ENCODE results near the gene ARSB. TPM values are rescaled to one million over a fixed set of nuclear protein-coding genes. Genes with fewer than 3 reads are reported as not detected.

Gene ARSB
- total RNA-seq, 1 experiment from 2014 or later = 8.4 TPM

- Histone ChIP-seq H3K4me3 (no peak overlapping the region), H3K4me1 (replicated peaks; ENCODE audit: insufficient read depth) (no peaks in the 10 kb centered on the region; the same call in 1 of the 2 replicates), H3K27ac (no peak overlapping the region), H3K4me2 (no peak overlapping the region), H3K27me3 (ENCODE audit: insufficient read depth, low read depth) (no peaks in the 10 kb centered on the region), H3K36me3 (ENCODE audit: low read depth) (no peaks in the 10 kb centered on the region), H3K9me2 (ENCODE audit: insufficient read depth) (no peaks in the 10 kb centered on the region), H3K79me2 (ENCODE audit: low read depth) (no peaks in the 10 kb centered on the region), H3F3A (ENCODE audit: insufficient read depth, low read depth) (peaks cover 4% of the 10 kb centered on the region; the same call in 1 of the 2 replicates), H4K20me1 (ENCODE audit: insufficient read depth) (no peaks in the 10 kb centered on the region), H2AFZ (no peak overlapping the region), H3K9me3 (ENCODE audit: insufficient read depth, low read depth) (peaks cover 6% of the 10 kb centered on the region; the same call in 1 of the 2 replicates)
- no TSS peak for BruUV-seq (replicated peaks)
- no peak for TF ChIP-seq CTCF (conservative IDR thresholded peaks at IDR 0.05)
- TF ChIP-seq EZH2 (IDR thresholded peaks at IDR 0.05; ENCODE audit: low read depth) = no peak
- ChIA-PET CTCF (interaction anchor here (0.6 kb wide), 1 partner anchor 14 kb away, joined by 4 read pairs; no protein-coding TSS in a partner anchor), POLR2A (ENCODE audit: unreplicated experiment) (interaction anchor here (0.6 kb wide), 1 partner anchor 197 kb away, joined by 7 read pairs; no protein-coding TSS in a partner anchor)
- peak; percentile 30 to 79 for DNase-seq
- intact Hi-C loops (cut with micrococcal nuclease; ENCODE audit: unreplicated experiment) = no loop called here
Observed at GRCh38 chr5:78806544-78806943, 178.6 kb downstream of the ARSB start.

DNA sequence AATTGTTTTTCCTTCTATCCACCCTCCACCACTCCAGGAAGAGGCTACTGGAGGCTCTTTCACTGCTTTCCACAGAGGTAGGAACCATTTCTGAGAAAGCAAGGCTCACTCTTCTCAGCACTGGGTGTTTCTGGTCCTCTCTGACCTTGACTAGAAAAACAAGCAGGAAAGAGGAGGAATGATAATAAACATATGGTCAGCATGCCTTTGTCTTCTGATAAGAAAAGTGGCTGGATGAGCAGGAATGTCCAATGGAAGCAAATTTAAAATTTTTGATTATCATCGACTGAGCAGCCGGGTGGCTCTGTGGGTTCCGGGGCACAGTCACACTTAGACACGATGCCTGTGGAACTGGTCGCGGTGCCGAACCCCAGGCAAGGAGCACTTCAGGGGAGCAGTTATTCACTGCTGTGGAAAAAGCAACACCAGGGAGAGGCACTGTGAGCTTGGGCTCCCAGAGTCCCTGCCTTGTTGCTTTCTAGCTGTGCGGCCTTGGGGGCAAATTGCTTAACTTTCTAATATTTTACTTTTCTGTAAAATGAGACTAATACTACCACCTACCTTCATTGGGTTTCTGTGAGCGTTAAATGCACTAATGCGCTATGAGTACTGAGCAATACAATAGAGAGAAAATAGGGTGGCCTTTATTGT lies 179.5 kb downstream of the ARSB start:
- Histone ChIP-seq H3K4me3 (no peak overlapping the region), H3K9me3 (ENCODE audit: insufficient read depth, low read depth) (peaks cover 6% of the 10 kb centered on the region; the same call in 1 of the 2 replicates), H3K27ac (no peak overlapping the region), H3K27me3 (ENCODE audit: insufficient read depth, low read depth) (no peaks in the 10 kb centered on the region), H2AFZ (no peak overlapping the region), H3K4me2 (no peak overlapping the region), H3K36me3 (ENCODE audit: low read depth) (no peaks in the 10 kb centered on the region), H3K4me1 (replicated peaks; ENCODE audit: insufficient read depth) (no peaks in the 10 kb centered on the region; the same call in 1 of the 2 replicates), H3K79me2 (ENCODE audit: low read depth) (no peaks in the 10 kb centered on the region), H3K9me2 (ENCODE audit: insufficient read depth) (no peaks in the 10 kb centered on the region), H3F3A (ENCODE audit: insufficient read depth, low read depth) (peaks cover 4% of the 10 kb centered on the region; the same call in 1 of the 2 replicates), H4K20me1 (ENCODE audit: insufficient read depth) (no peaks in the 10 kb centered on the region)
- TF ChIP-seq EZH2 (IDR thresholded peaks at IDR 0.05; ENCODE audit: low read depth) (no peak), CTCF (conservative IDR thresholded peaks at IDR 0.05) (no peak)
- intact Hi-C loops (cut with micrococcal nuclease; ENCODE audit: unreplicated experiment) = no loop called here
- DNase-seq = no peak
- ChIA-PET POLR2A (ENCODE audit: unreplicated experiment) (no interaction called here), CTCF (no interaction called here)
- BruUV-seq (replicated peaks) = no TSS peak

DNA sequence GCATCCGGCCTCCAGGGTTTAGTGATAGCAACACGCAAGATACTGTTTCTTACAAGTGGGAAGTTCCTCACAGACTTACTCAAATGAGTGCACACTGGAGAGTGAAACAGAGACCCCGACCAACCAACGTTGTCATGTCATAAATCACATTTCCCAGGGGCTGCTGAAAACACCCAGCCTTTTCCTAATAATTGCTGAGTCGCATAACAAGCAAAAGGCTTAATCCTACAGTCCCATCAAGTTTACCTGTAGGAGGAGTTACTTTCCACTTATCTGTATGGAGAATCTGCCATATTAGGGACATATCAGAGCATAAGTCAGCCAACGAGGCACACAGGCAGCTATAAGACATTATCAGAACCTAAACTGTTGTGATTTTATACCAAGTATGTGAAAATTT lies 180.1 kb downstream of the ARSB start:
- Histone ChIP-seq H3K9me3 (ENCODE audit: insufficient read depth, low read depth) (peaks cover 6% of the 10 kb centered on the region; the same call in 1 of the 2 replicates), H3K4me3 (no peak overlapping the region), H3K36me3 (ENCODE audit: low read depth) (no peaks in the 10 kb centered on the region), H3K4me1 (replicated peaks; ENCODE audit: insufficient read depth) (no peaks in the 10 kb centered on the region; the same call in 1 of the 2 replicates), H3K79me2 (ENCODE audit: low read depth) (no peaks in the 10 kb centered on the region), H2AFZ (no peak overlapping the region), H4K20me1 (ENCODE audit: insufficient read depth) (no peaks in the 10 kb centered on the region), H3K27ac (no peak overlapping the region), H3F3A (ENCODE audit: insufficient read depth, low read depth) (peaks cover 4% of the 10 kb centered on the region; the same call in 1 of the 2 replicates), H3K4me2 (no peak overlapping the region), H3K27me3 (ENCODE audit: insufficient read depth, low read depth) (no peaks in the 10 kb centered on the region), H3K9me2 (ENCODE audit: insufficient read depth) (no peaks in the 10 kb centered on the region)
- TF ChIP-seq CTCF (conservative IDR thresholded peaks at IDR 0.05) (no peak), EZH2 (IDR thresholded peaks at IDR 0.05; ENCODE audit: low read depth) (no peak)
- intact Hi-C loops (cut with micrococcal nuclease; ENCODE audit: unreplicated experiment) = no loop called here
- BruUV-seq (replicated peaks) = no TSS peak
- ChIA-PET CTCF (no interaction called here), POLR2A (ENCODE audit: unreplicated experiment) (no interaction called here)
- DNase-seq = no peak

All from PC-9 (cell line).